ENCODE results near the gene RAB11FIP4. TPM values are rescaled to one million over a fixed set of nuclear protein-coding genes. Genes with fewer than 3 reads are reported as not detected.

RAB11FIP4 gene
- total and polyA plus RNA-seq, 2 donors (not counting 3 experiments of a cell fraction or from before 2014, with no cell fraction given): 0.08 to 0.38 TPM

DNA sequence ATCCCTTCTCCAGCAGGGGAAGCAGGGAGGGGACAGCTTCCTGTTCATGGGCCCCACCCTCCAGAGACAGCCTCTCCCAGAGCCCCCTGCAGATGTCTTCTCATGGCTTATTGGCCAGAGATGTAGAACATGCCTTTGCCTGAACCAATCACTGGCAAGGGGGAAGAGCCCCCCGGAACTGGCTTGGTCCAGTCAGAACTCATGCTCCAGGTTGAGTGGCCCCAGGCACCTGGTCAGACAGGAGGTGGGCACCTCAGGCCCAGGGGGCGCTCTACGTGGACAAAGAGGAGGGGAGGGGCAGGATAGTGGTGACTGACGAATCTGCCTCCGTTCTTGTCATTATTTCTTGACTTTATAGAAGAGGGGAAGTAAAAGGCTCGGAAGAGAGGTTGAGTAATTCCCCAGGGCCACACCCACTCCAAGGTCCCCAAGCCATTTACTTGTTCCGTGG, 23.6 kb downstream of the RAB11FIP4 start:
- no peak overlapping the region for H3K27ac ChIP-seq (ENCODE audit: insufficient read depth, low read depth, low read length)
- no peaks in the 10 kb centered on the region for H3K36me3 ChIP-seq (ENCODE audit: control insufficient read depth in 2 of 2, extremely low read depth in 1 of 2, insufficient read depth in 2 of 2, low read length in 2 of 2)
- FAIRE-seq (no peak), DNase-seq (ENCODE audit: low read depth, low spot score) (no peak)
- BruUV-seq (replicated peaks): no TSS peak
- ChIA-PET CTCF (interaction anchor here (1.0 kb wide), 1 partner anchor 26 kb away, joined by 3 read pairs; no protein-coding TSS in a partner anchor), POLR2A (no interaction called here)
- no peaks in the 10 kb centered on the region for H3K4me1 ChIP-seq (ENCODE audit: control insufficient read depth, extremely low read depth, insufficient read depth, low read length)
- TF ChIP-seq, protein P1, sequence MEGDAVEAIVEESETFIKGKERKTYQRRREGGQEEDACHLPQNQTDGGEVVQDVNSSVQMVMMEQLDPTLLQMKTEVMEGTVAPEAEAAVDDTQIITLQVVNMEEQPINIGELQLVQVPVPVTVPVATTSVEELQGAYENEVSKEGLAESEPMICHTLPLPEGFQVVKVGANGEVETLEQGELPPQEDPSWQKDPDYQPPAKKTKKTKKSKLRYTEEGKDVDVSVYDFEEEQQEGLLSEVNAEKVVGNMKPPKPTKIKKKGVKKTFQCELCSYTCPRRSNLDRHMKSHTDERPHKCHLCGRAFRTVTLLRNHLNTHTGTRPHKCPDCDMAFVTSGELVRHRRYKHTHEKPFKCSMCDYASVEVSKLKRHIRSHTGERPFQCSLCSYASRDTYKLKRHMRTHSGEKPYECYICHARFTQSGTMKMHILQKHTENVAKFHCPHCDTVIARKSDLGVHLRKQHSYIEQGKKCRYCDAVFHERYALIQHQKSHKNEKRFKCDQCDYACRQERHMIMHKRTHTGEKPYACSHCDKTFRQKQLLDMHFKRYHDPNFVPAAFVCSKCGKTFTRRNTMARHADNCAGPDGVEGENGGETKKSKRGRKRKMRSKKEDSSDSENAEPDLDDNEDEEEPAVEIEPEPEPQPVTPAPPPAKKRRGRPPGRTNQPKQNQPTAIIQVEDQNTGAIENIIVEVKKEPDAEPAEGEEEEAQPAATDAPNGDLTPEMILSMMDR (IDR thresholded peaks at IDR 0.05; ENCODE audit: extremely low read depth in 1 of 2, insufficient read depth in 1 of 2, low read depth in 1 of 2, low read length in 2 of 2): no peak
- TF ChIP-seq JUN (IDR thresholded peaks at IDR 0.05; ENCODE audit: borderline replicate concordance, insufficient read depth, insufficient read length, low read depth) (no peak), POLR2AphosphoS5 (IDR thresholded peaks at IDR 0.05; ENCODE audit: insufficient read depth, low read depth, low read length) (no peak), EZH2 (IDR thresholded peaks at IDR 0.05; ENCODE audit: borderline replicate concordance, low read depth, low read length, severe bottlenecking) (no peak), POLR2A (IDR thresholded peaks at IDR 0.05; ENCODE audit: low read depth, low read length) (no peak), FOS (IDR thresholded peaks at IDR 0.05; ENCODE audit: borderline replicate concordance, insufficient read depth, low read length) (no peak), GATA2 (IDR thresholded peaks at IDR 0.05; ENCODE audit: insufficient read depth, insufficient read length, low read depth, low read length) (no peak), MYC (IDR thresholded peaks at IDR 0.05; ENCODE audit: low read depth, low read length) (no peak)
- TF ChIP-seq, protein P2, sequence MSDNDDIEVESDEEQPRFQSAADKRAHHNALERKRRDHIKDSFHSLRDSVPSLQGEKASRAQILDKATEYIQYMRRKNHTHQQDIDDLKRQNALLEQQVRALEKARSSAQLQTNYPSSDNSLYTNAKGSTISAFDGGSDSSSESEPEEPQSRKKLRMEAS (IDR thresholded peaks at IDR 0.05; ENCODE audit: insufficient read depth, insufficient read length): no peak
- no peak overlapping the region for H3K4me3 ChIP-seq (replicated peaks in 1 of 3; ENCODE audit: insufficient read depth in 1 of 3, low read depth in 1 of 3, low read length in 3 of 3)
- H3K27me3 ChIP-seq (ENCODE audit: control insufficient read depth in 2 of 2, insufficient read depth in 2 of 2, low read length in 2 of 2): peaks cover 3 to 5% of the 10 kb centered on the region in 2 experiments
- no peak overlapping the region for H3K9ac ChIP-seq (replicated peaks; ENCODE audit: extremely low read depth, insufficient read depth, low read length)
- intact Hi-C loops (cut with micrococcal nuclease) (no loop called here), dilution Hi-C loops (cut with MboI; ENCODE audit: extremely low pct_ligation_motif_present, low sequenced_read_pairs) (no loop called here)
- H2AFZ ChIP-seq (ENCODE audit: low read depth, low read length): no peak overlapping the region
- no peaks in the 10 kb centered on the region for H4K20me1 ChIP-seq (replicated peaks; ENCODE audit: control insufficient read depth, extremely low read depth, insufficient read depth, low read length)
- H3K4me2 ChIP-seq (ENCODE audit: insufficient read depth, low read length): no peak overlapping the region
- H3K9me1 ChIP-seq (replicated peaks; ENCODE audit: control insufficient read depth, extremely low read depth, insufficient read depth, low read length): no peaks in the 10 kb centered on the region
- no peaks in the 10 kb centered on the region for H3K9me3 ChIP-seq (replicated peaks; ENCODE audit: control insufficient read depth, insufficient read depth, low read length)
- H3K79me2 ChIP-seq (ENCODE audit: control insufficient read depth, insufficient read depth, low read length): no peaks in the 10 kb centered on the region
